ENCODE data around the gene SLC6A20. TPM values are rescaled to one million over a fixed set of nuclear protein-coding genes. Genes with fewer than 3 reads are reported as not detected.

The SLC6A20 gene
- total RNA-seq, 1 experiment from 2014 or later: 0.89 TPM

- H3K9me3 ChIP-seq (ENCODE audit: control insufficient read depth in 1 of 2, insufficient read depth in 1 of 2, low read depth in 1 of 2, low read length in 2 of 2): no peaks in the 10 kb centered on the region
- H4K20me1 ChIP-seq (ENCODE audit: insufficient read depth): no peaks in the 10 kb centered on the region
- H3K4me3 ChIP-seq (replicated peaks in 1 of 2; ENCODE audit: low read depth in 1 of 2, low read length in 2 of 2): no peak overlapping the region
- H3K79me2 ChIP-seq (ENCODE audit: insufficient read depth, low read length): no peaks in the 10 kb centered on the region
- ATAC-seq (no peak), DNase-seq (ENCODE audit: low read depth, low spot score) (no peak)
- intact Hi-C loops (cut with micrococcal nuclease): no loop called here
- no TSS peak for BruUV-seq (replicated peaks)
- H3K9ac ChIP-seq (ENCODE audit: low read length): no peak overlapping the region
- CTCF ChIA-PET: no interaction called here
- no peak overlapping the region for H3K27ac ChIP-seq (ENCODE audit: low read depth, low read length)
- RAD21 ChIA-PET (ENCODE audit: low non-redundant PET in 1 of 2, low total read pairs in 2 of 2, uncharacterized antibody in 2 of 2, unreplicated experiment in 2 of 2): no interaction called here
- peaks cover 3 to 6% of the 10 kb centered on the region in 2 experiments; a peak in 2 of 4 replicates for H3K4me1 ChIP-seq (ENCODE audit: control insufficient read depth in 1 of 2, insufficient read depth in 2 of 2, low read length in 2 of 2)
- no peak for TF ChIP-seq ZNF274 (IDR thresholded peaks at IDR 0.05; ENCODE audit: low read depth, low read length)
- TF ChIP-seq REST (IDR thresholded peaks at IDR 0.05; ENCODE audit: low read depth): no peak
- no peak for TF ChIP-seq POLR2AphosphoS5 (IDR thresholded peaks at IDR 0.05; ENCODE audit: low read depth, low read length)
- TF ChIP-seq CBX3 (IDR thresholded peaks at IDR 0.05; ENCODE audit: low read depth): no peak
- no peak for TF ChIP-seq SIN3A (IDR thresholded peaks at IDR 0.05; ENCODE audit: low read depth)
- TF ChIP-seq MAX (IDR thresholded peaks at IDR 0.05): no peak
- TF ChIP-seq SP1 (IDR thresholded peaks at IDR 0.05; ENCODE audit: low read depth): no peak
- no peak for TF ChIP-seq SRF (IDR thresholded peaks at IDR 0.05; ENCODE audit: low read depth)
- TF ChIP-seq ATF3 (IDR thresholded peaks at IDR 0.05): no peak
- no peak for TF ChIP-seq POLR2A (IDR thresholded peaks at IDR 0.05; ENCODE audit: borderline replicate concordance, extremely low read depth, insufficient read depth, insufficient read length)
- TF ChIP-seq ZFX (IDR thresholded peaks at IDR 0.05): no peak
- TF ChIP-seq CTCF (IDR thresholded peaks at IDR 0.05 in 2 of 3, conservative IDR thresholded peaks at IDR 0.05 in 1 of 3; ENCODE audit: borderline replicate concordance in 1 of 3, insufficient read depth in 1 of 3, low read depth in 2 of 3, low read length in 2 of 3): no peak
- no peak for TF ChIP-seq ELF1 (IDR thresholded peaks at IDR 0.05; ENCODE audit: borderline replicate concordance, low read depth)
- no peak for TF ChIP-seq JUND (IDR thresholded peaks at IDR 0.05)
- POLR2A ChIA-PET: no interaction called here
- H3K4me2 ChIP-seq (ENCODE audit: low read length): no peak overlapping the region
- no peaks in the 10 kb centered on the region for H3K36me3 ChIP-seq (ENCODE audit: control insufficient read depth in 1 of 2, insufficient read depth in 2 of 2, low read length in 2 of 2)
- no peak overlapping the region for H2AFZ ChIP-seq (ENCODE audit: low read depth, low read length, poor library complexity, severe bottlenecking)
- no peaks in the 10 kb centered on the region for H3K27me3 ChIP-seq (ENCODE audit: insufficient read depth, low read length)
- H3K9me2 ChIP-seq (ENCODE audit: insufficient read depth): no peaks in the 10 kb centered on the region
Observed at GRCh38 chr3:45778761-45779201, 17.6 kb downstream of the SLC6A20 start.
